Neural progenitor cell (in vitro differentiated cells): ENCODE measurements around the gene MSI2.

Source experiments
- CTCF ChIP-seq: fragments of 200-600 bp; sonication (generic); IDR thresholded peaks from 2 replicates; pipeline ENCODE4 v1.5.1; 2017; ENCODE audit warnings: antibody characterized with exemption, mild to moderate bottlenecking
- EZH2 ChIP-seq: fragments of 200-600 bp; sonication (generic); IDR thresholded peaks from 2 replicates; pipeline ENCODE4 v1.6.1; 2017; ENCODE audit warnings: antibody characterized with exemption, mild to moderate bottlenecking, moderate library complexity
- EZH2phosphoT487 ChIP-seq: fragments of 200-600 bp; sonication (generic); IDR thresholded peaks from 2 replicates; pipeline ENCODE4 v1.6.1; 2017; ENCODE audit warnings: antibody characterized with exemption

- TF ChIP-seq CTCF (no peak), EZH2phosphoT487 (no peak), EZH2 (no peak)
Measured at GRCh38 chr17:57555636-57556175, 299.4 kb downstream of the MSI2 start.
